CD4-positive, alpha-beta T cell treated with Interleukin-17A for 4 hours (primary cell): Measurements from ENCODE around the gene ALDH16A1.

Experiments used
- DNase-seq: peaks from one replicate; pipeline ENCODE4 v3.0.0-alpha.2; 2020; ENCODE audit warnings: mixed read lengths

Gene ALDH16A1

GRCh38 chr19:49490287-49491029 is 37.4 kb downstream of the ALDH16A1 start:
- DNase-seq, result no peak

- DNase-seq, result no peak
Observed at GRCh38 chr19:49491030-49491803, 38.2 kb downstream of the ALDH16A1 start.

- DNase-seq, result no peak
Observed at GRCh38 chr19:49491804-49492572, 39.0 kb downstream of the ALDH16A1 start.

- no peak for DNase-seq
Observed at GRCh38 chr19:49492573-49493405, 39.8 kb downstream of the ALDH16A1 start.

GRCh38 chr19:49496574-49497008 is 43.6 kb downstream of the ALDH16A1 start:
- no peak for DNase-seq

- DNase-seq, result peak; percentile 84
Observed at GRCh38 chr19:49497047-49497788, 44.2 kb downstream of the ALDH16A1 start.

GRCh38 chr19:49497789-49498103 is 44.7 kb downstream of the ALDH16A1 start:
- no peak for DNase-seq

GRCh38 chr19:49498475-49498874 is 45.5 kb downstream of the ALDH16A1 start:
- DNase-seq, result no peak

- DNase-seq, result peak; percentile 30
Observed at GRCh38 chr19:49499030-49499670, 46.1 kb downstream of the ALDH16A1 start.

- peak; percentile 65 for DNase-seq
Observed at GRCh38 chr19:49502866-49503581, 50.0 kb downstream of the ALDH16A1 start.

- no peak for DNase-seq
Observed at GRCh38 chr19:49503582-49503962, 50.5 kb downstream of the ALDH16A1 start.

GRCh38 chr19:49506575-49507105 is 53.6 kb downstream of the ALDH16A1 start:
- peak; percentile 85 for DNase-seq

- DNase-seq, result no peak
Observed at GRCh38 chr19:49507803-49508494, 54.9 kb downstream of the ALDH16A1 start.

GRCh38 chr19:49512970-49513745 is 60.1 kb downstream of the ALDH16A1 start:
- DNase-seq, result peak; percentile 67

- DNase-seq, result no peak
Observed at GRCh38 chr19:49513746-49514118, 60.7 kb downstream of the ALDH16A1 start.

GRCh38 chr19:49514151-49514550 is 61.1 kb downstream of the ALDH16A1 start:
- DNase-seq, result no peak

- no peak for DNase-seq
Observed at GRCh38 chr19:49515767-49516166, 62.7 kb downstream of the ALDH16A1 start.

GRCh38 chr19:49518033-49518432 is 65.0 kb downstream of the ALDH16A1 start:
- DNase-seq, result no peak
